A673 (cell line): ENCODE data around the gene TPP1. TPM values are rescaled to one million over a fixed set of nuclear protein-coding genes. Genes with fewer than 3 reads are reported as not detected.

Source experiments
- BruUV-seq: library from RNA; stranded (reverse); fragments of 400-500 nt; replicated peaks from 2 replicates; lab custom pipeline; 2021; lab: Mats Ljungman, UMichigan
- CTCF ChIA-PET: fragments of 300-600 bp; sonication (Branson Sonifier 250); formaldehyde crosslinking; loops from one replicate; lab custom pipeline; 2022; ENCODE audit warnings: antibody characterized with exemption; lab: Charles Lee
- POLR2A ChIA-PET: fragments of 300-600 bp; sonication (Branson Sonifier 250); formaldehyde crosslinking; loops from one replicate; lab custom pipeline; 2022; ENCODE audit warnings: antibody characterized with exemption; ENCODE audit not compliant: low non-redundant PET; lab: Charles Lee
- DNase-seq: peaks from one replicate; pipeline ENCODE4 v3.0.0-alpha.2; 2015; ENCODE audit warnings: low spot score
- H3K27ac ChIP-seq: fragments of 200-600 bp; sonication (generic); 2 replicates; pipeline ENCODE4 v1.5.1; 2016; ENCODE audit warnings: mixed run types, low read depth, mild to moderate bottlenecking, mixed read lengths, antibody characterized with exemption, low read length; ENCODE audit not compliant: poor library complexity, severe bottlenecking
- H3K27me3 ChIP-seq: fragments of 200-600 bp; sonication (generic); replicated peaks from 2 replicates; pipeline ENCODE4 v1.6.1; 2017; ENCODE audit warnings: mixed run types, low read depth, mild to moderate bottlenecking, mixed read lengths, antibody characterized with exemption, low read length; ENCODE audit not compliant: insufficient read depth, poor library complexity
- H3K36me3 ChIP-seq: fragments of 200-600 bp; sonication (generic); 2 replicates; pipeline ENCODE4 v1.6.1; 2016; ENCODE audit warnings: mixed run types, mild to moderate bottlenecking, mixed read lengths, antibody characterized with exemption, low read length; ENCODE audit not compliant: insufficient read depth, poor library complexity, severe bottlenecking
- H3K4me1 ChIP-seq: fragments of 200-600 bp; sonication (generic); 2 replicates; pipeline ENCODE4 v1.6.1; 2017; ENCODE audit warnings: mixed run types, mild to moderate bottlenecking, mixed read lengths, antibody characterized with exemption, low read length; ENCODE audit not compliant: insufficient read depth, poor library complexity, severe bottlenecking
- H3K4me3 ChIP-seq: fragments of 200-600 bp; sonication (generic); 2 replicates; pipeline ENCODE4 v1.5.1; 2016; ENCODE audit warnings: low read depth, mixed run types, mild to moderate bottlenecking, mixed read lengths, low read length; ENCODE audit not compliant: poor library complexity, severe bottlenecking
- H3K9me3 ChIP-seq: fragments of 200-600 bp; sonication (generic); 2 replicates; pipeline ENCODE4 v1.6.1; 2016; ENCODE audit warnings: mixed run types, low read depth, mild to moderate bottlenecking, mixed read lengths, antibody characterized with exemption, low read length; ENCODE audit not compliant: poor library complexity, severe bottlenecking
- CTCF ChIP-seq: fragments of 300-800, 200-600 bp; sonication (generic); conservative IDR thresholded peaks from 2 replicates; pipeline ENCODE4 v1.5.1; 2017; ENCODE audit warnings: low read depth, mild to moderate bottlenecking, antibody characterized with exemption, low read length, moderate library complexity, mixed read lengths
- EZH2 ChIP-seq: fragments of 200-600 bp; sonication (generic); IDR thresholded peaks from 2 replicates; pipeline ENCODE4 v1.6.1; 2017; ENCODE audit warnings: borderline replicate concordance, low read depth, mild to moderate bottlenecking, mixed read lengths, antibody characterized with exemption, low read length; ENCODE audit not compliant: poor library complexity, severe bottlenecking
- intact Hi-C: fragments of 100-400 bp; cut with micrococcal nuclease; formaldehyde crosslinking; loops from one replicate; pipeline ENCODE4 v1.10.0; 2022; ENCODE audit not compliant: unreplicated experiment
- total RNA-seq: library from RNA; stranded (reverse); gene quantifications from 2 replicates; pipeline ENCODE4 v1.2.3, GENCODE V29; 2021

Gene TPP1
- total RNA-seq, 1 experiment from 2014 or later, result 53.0 TPM

GRCh38 chr11:6563121-6563619 lies 56.1 kb downstream of the TPP1 start:
- DNase-seq, result no peak
- ChIA-PET POLR2A (no interaction called here), CTCF (no interaction called here)
- no peaks in the 10 kb centered on the region for H3K9me3 ChIP-seq
- peaks cover 3% of the 10 kb centered on the region for H3K4me1 ChIP-seq
- no peak for TF ChIP-seq EZH2
- TF ChIP-seq CTCF, result no peak
- no peak overlapping the region for H3K4me3 ChIP-seq
- H3K36me3 ChIP-seq, result no peaks in the 10 kb centered on the region
- H3K27ac ChIP-seq, result no peak overlapping the region
- no peaks in the 10 kb centered on the region for H3K27me3 ChIP-seq
- BruUV-seq, result no TSS peak
- intact Hi-C loops, result no loop called here

Other genes with a start within 250 kb of the TPP1 start
- 126 and 176 TPM in 2 replicates for gene SMPD1, start 228.9 kb downstream of the TPP1 start, total RNA-seq
- 81.1 and 83.8 TPM in 2 replicates for gene APBB1, start 200.3 kb downstream of the TPP1 start, total RNA-seq
- gene HPX, start 178.4 kb downstream of the TPP1 start, total RNA-seq, result 4.4 and 4.5 TPM in 2 replicates
- gene TRIM3, start 145.5 kb downstream of the TPP1 start, total RNA-seq, result 34.2 and 37.1 TPM in 2 replicates
- 57.7 and 65.0 TPM in 2 replicates for gene ARFIP2, start 138.1 kb downstream of the TPP1 start, total RNA-seq
- 30.7 and 40.3 TPM in 2 replicates for gene TIMM10B, start 137.9 kb downstream of the TPP1 start, total RNA-seq
- gene DNHD1, start 122.1 kb downstream of the TPP1 start, total RNA-seq, result 20.1 and 20.6 TPM in 2 replicates
- gene RRP8, start 15.8 kb downstream of the TPP1 start, total RNA-seq, result 19.1 and 21.6 TPM in 2 replicates
- gene ILK, start 15.6 kb downstream of the TPP1 start, total RNA-seq, result 85.2 and 86.5 TPM in 2 replicates
- gene TAF10, start 7.2 kb downstream of the TPP1 start, total RNA-seq, result 108 and 112 TPM in 2 replicates
- gene DCHS1, start 36.4 kb upstream of the TPP1 start, total RNA-seq, result 17.6 and 20.1 TPM in 2 replicates
- 82.5 and 98.5 TPM in 2 replicates for gene MRPL17, start 63.9 kb upstream of the TPP1 start, total RNA-seq
- not detected in 2 replicates for gene OR2AG2, start 152.6 kb upstream of the TPP1 start, total RNA-seq
- not detected in 2 replicates for gene OR2AG1, start 163.6 kb upstream of the TPP1 start, total RNA-seq
- not detected in 2 replicates for gene OR6A2, start 180.3 kb upstream of the TPP1 start, total RNA-seq
- gene OR10A5, start 226.3 kb upstream of the TPP1 start, total RNA-seq, result not detected in 2 replicates
- not detected in 2 replicates for gene OR10A2, start 243.6 kb upstream of the TPP1 start, total RNA-seq